H1 (cell line): ENCODE data around the gene CD247. TPM values are rescaled to one million over a fixed set of nuclear protein-coding genes. Genes with fewer than 3 reads are reported as not detected.
A peak's percentile ranks its signal among the peaks of the same experiment; 100 is the strongest.

Source experiments
- CTCF ChIA-PET: fragments of 300-600 bp; sonication (Branson Sonifier 250); formaldehyde crosslinking; loops from one replicate; lab custom pipeline; 2021; ENCODE audit not compliant: partially characterized antibody; lab: Charles Lee
- POLR2A ChIA-PET: fragments of 300-600 bp; sonication (Branson Sonifier 250); formaldehyde crosslinking; loops from one replicate; lab custom pipeline; 2021; ENCODE audit warnings: inconsistent platforms; ENCODE audit not compliant: partially characterized antibody; lab: Charles Lee
- DNase-seq, 2 experiments: peaks; one replicate each; pipeline versions ENCODE4 v3.0.0 to v3.0.0-alpha.2; 2010 to 2022; ENCODE audit warnings: low spot score in 2 of 2, low read depth in 1 of 2, mixed read lengths in 1 of 2
- FAIRE-seq: peaks from 2 replicates; lab custom pipeline; 2011; peaks lifted over from hg19 to GRCh38; lab: Jason Lieb, UNC
- H2AFZ ChIP-seq: 2 replicates; pipeline ENCODE4 v1.8.1; 2012; ENCODE audit warnings: low read length, inconsistent platforms
- H2AK5ac ChIP-seq: 2 replicates; pipeline ENCODE4 v1.6.1; 2013; ENCODE audit warnings: low read depth, low read length
- H2BK120ac ChIP-seq: replicated peaks from 2 replicates; pipeline ENCODE3; 2013; ENCODE audit warnings: low read depth, low read length, inconsistent platforms
- H2BK12ac ChIP-seq: 2 replicates; pipeline ENCODE4 v1.6.1; 2013; ENCODE audit warnings: low read depth, low read length
- H2BK15ac ChIP-seq: 2 replicates; pipeline ENCODE4 v1.6.1; 2013; ENCODE audit warnings: low read length
- H2BK20ac ChIP-seq: 2 replicates; pipeline ENCODE4 v1.6.1; 2013; ENCODE audit warnings: low read length
- H2BK5ac ChIP-seq: 2 replicates; pipeline ENCODE4 v1.6.1; 2013; ENCODE audit warnings: low read depth, low read length
- H3K14ac ChIP-seq: 2 replicates; pipeline ENCODE4 v1.6.1; 2013; ENCODE audit warnings: inconsistent platforms; ENCODE audit not compliant: insufficient read length
- H3K18ac ChIP-seq: 2 replicates; pipeline ENCODE4 v1.6.1; 2013; ENCODE audit warnings: low read length; ENCODE audit errors: extremely low read depth
- H3K23ac ChIP-seq: 2 replicates; pipeline ENCODE4 v1.6.1; 2013; ENCODE audit warnings: inconsistent platforms; ENCODE audit not compliant: insufficient read length
- H3K23me2 ChIP-seq: 2 replicates; pipeline ENCODE4 v1.6.1; 2013; ENCODE audit warnings: low read depth, low read length
- H3K27ac ChIP-seq: 2 replicates; pipeline ENCODE4 v1.6.1; 2011; ENCODE audit warnings: low read depth, low read length, inconsistent platforms
- H3K27me3 ChIP-seq, 4 experiments: replicated peaks in 1 of 4; 1 replicate in 1 of 4; 2 replicates in 3 of 4; pipeline versions ENCODE4 v1.6.1 to v1.8.1; 2011 to 2013; ENCODE audit warnings: low read length in 3 of 4, mild to moderate bottlenecking in 3 of 4, inconsistent platforms in 2 of 4, mixed read lengths in 2 of 4, moderate library complexity in 1 of 4; ENCODE audit not compliant: control insufficient read depth in 3 of 4, insufficient read depth in 3 of 4; ENCODE audit errors: extremely low read depth in 1 of 4
- H3K36me3 ChIP-seq, 4 experiments: 2 replicates each; pipeline versions ENCODE4 v1.6.1 to v1.8.1; 2011 to 2013; ENCODE audit warnings: mild to moderate bottlenecking in 4 of 4, low read length in 3 of 4, moderate library complexity in 2 of 4, control low read depth in 1 of 4, inconsistent platforms in 1 of 4; ENCODE audit not compliant: insufficient read depth in 4 of 4, control insufficient read depth in 2 of 4
- H3K4ac ChIP-seq: replicated peaks from 2 replicates; pipeline ENCODE3; 2013; ENCODE audit warnings: low read length, low read depth, mixed read lengths, inconsistent platforms; ENCODE audit not compliant: insufficient read length
- H3K4me1 ChIP-seq, 4 experiments: replicated peaks in 1 of 4; 1 replicate in 1 of 4; 2 replicates in 3 of 4; pipeline versions ENCODE4 v1.6.1 to v1.8.1; 2011 to 2013; ENCODE audit warnings: low read length in 3 of 4, inconsistent platforms in 2 of 4, mixed read lengths in 1 of 4; ENCODE audit not compliant: insufficient read depth in 4 of 4, control insufficient read depth in 3 of 4
- H3K4me2 ChIP-seq, 2 experiments: 2 replicates each; pipeline versions ENCODE4 v1.6.1 to v1.8.1; 2011 to 2013; ENCODE audit warnings: low read depth in 2 of 2, low read length in 2 of 2, control low read depth in 1 of 2, inconsistent platforms in 1 of 2, mild to moderate bottlenecking in 1 of 2; ENCODE audit not compliant: insufficient read depth in 1 of 2
- H3K4me3 ChIP-seq, 4 experiments: fragments of 200-600, 300-600 bp in 1 of 4; sonication (generic), shearing (Covaris generic), sonication (Bioruptor Twin) in 1 of 4; 2 replicates each; pipeline versions ENCODE4 v1.5.1 to v1.8.1; 2011 to 2016; ENCODE audit warnings: low read length in 4 of 4, low read depth in 3 of 4, control low read depth in 2 of 4, inconsistent platforms in 2 of 4, mild to moderate bottlenecking in 2 of 4, mixed read lengths in 1 of 4, moderate library complexity in 1 of 4; ENCODE audit not compliant: insufficient read depth in 2 of 4; ENCODE audit errors: extremely low read depth in 1 of 4
- H3K56ac ChIP-seq: replicated peaks from 2 replicates; pipeline ENCODE3; 2013; ENCODE audit warnings: low read depth, mild to moderate bottlenecking, mixed read lengths, low read length, inconsistent platforms; ENCODE audit not compliant: insufficient read length
- H3K79me1 ChIP-seq: 2 replicates; pipeline ENCODE4 v1.6.1; 2013; ENCODE audit warnings: low read depth, low read length, control low read depth
- H3K79me2 ChIP-seq, 2 experiments: 2 replicates each; pipeline versions ENCODE4 v1.6.1 to v1.8.1; 2012 to 2013; ENCODE audit warnings: low read length in 2 of 2, mild to moderate bottlenecking in 2 of 2, inconsistent platforms in 1 of 2; ENCODE audit not compliant: insufficient read depth in 2 of 2, control insufficient read depth in 1 of 2
- H3K9ac ChIP-seq, 4 experiments: replicated peaks in 1 of 4; 1 replicate in 1 of 4; 2 replicates in 3 of 4; pipeline versions ENCODE4 v1.6.1 to v1.8.1; 2011 to 2013; ENCODE audit warnings: low read depth in 3 of 4, low read length in 3 of 4, control low read depth in 2 of 4, mild to moderate bottlenecking in 2 of 4, moderate library complexity in 2 of 4, inconsistent platforms in 1 of 4; ENCODE audit errors: extremely low read depth in 1 of 4
- H3K9me3 ChIP-seq, 2 experiments: 2 replicates each; pipeline versions ENCODE4 v1.6.1 to v1.8.1; 2012 to 2013; ENCODE audit warnings: mild to moderate bottlenecking in 2 of 2, moderate library complexity in 2 of 2, control low read depth in 1 of 2, inconsistent platforms in 1 of 2, low read depth in 1 of 2, low read length in 1 of 2, mixed read lengths in 1 of 2; ENCODE audit not compliant: insufficient read depth in 2 of 2
- H4K20me1 ChIP-seq, 2 experiments: replicated peaks in 1 of 2; 2 replicates each; pipeline versions ENCODE3 to v1.8.1; 2011 to 2013; ENCODE audit warnings: inconsistent platforms in 2 of 2, low read length in 2 of 2, mild to moderate bottlenecking in 1 of 2; ENCODE audit not compliant: insufficient read depth in 2 of 2, control insufficient read depth in 1 of 2
- H4K5ac ChIP-seq: 2 replicates; pipeline ENCODE4 v1.6.1; 2013; ENCODE audit warnings: low read length, low read depth, mixed read lengths, inconsistent platforms; ENCODE audit not compliant: insufficient read length
- H4K8ac ChIP-seq: 2 replicates; pipeline ENCODE4 v1.8.0; 2013; ENCODE audit warnings: mild to moderate bottlenecking, moderate library complexity, low read length, inconsistent platforms; ENCODE audit not compliant: insufficient read depth; ENCODE audit errors: extremely low read depth
- H4K91ac ChIP-seq: replicated peaks from 2 replicates; pipeline ENCODE3; 2013; ENCODE audit warnings: low read length, mixed read lengths, inconsistent platforms; ENCODE audit not compliant: insufficient read length
- CHD2 ChIP-seq: IDR thresholded peaks from 2 replicates; pipeline ENCODE4 v1.6.1; 2012; ENCODE audit warnings: low read length, improper control_type of control experiment
- KDM5A ChIP-seq: fragments of 200-600 bp; IDR thresholded peaks from 2 replicates; pipeline ENCODE4 v1.7.1; 2012; ENCODE audit warnings: mild to moderate bottlenecking, low read length, inconsistent platforms, mixed read lengths
- POU5F1 ChIP-seq: IDR thresholded peaks from 2 replicates; pipeline ENCODE4 v1.6.1; 2011; ENCODE audit warnings: low read depth, mild to moderate bottlenecking, low read length, moderate library complexity
- RAD21 ChIP-seq, 2 experiments: IDR thresholded peaks in 1 of 2; conservative IDR thresholded peaks in 1 of 2; 2 replicates each; pipeline ENCODE4 v1.6.1; 2011; ENCODE audit warnings: low read depth in 2 of 2, low read length in 2 of 2, improper control_type of control experiment in 1 of 2, inconsistent platforms in 1 of 2, mild to moderate bottlenecking in 1 of 2, moderate library complexity in 1 of 2
- SP2 ChIP-seq: IDR thresholded peaks from 2 replicates; pipeline ENCODE4 v1.6.1; 2012; ENCODE audit warnings: mild to moderate bottlenecking, low read length, inconsistent platforms
- SUZ12 ChIP-seq: fragments of 200-600 bp; sonication (generic); IDR thresholded peaks from 2 replicates; pipeline ENCODE4 v1.6.1; 2012; ENCODE audit warnings: mild to moderate bottlenecking, inconsistent platforms, low read length, moderate library complexity, mixed read lengths
- TEAD4 ChIP-seq: IDR thresholded peaks from 2 replicates; pipeline ENCODE4 v1.6.1; 2012; ENCODE audit warnings: low read depth, low read length, inconsistent platforms, mixed read lengths
- WGBS, 2 experiments: shearing (Covaris generic) in 1 of 2; methylation state at CpG; one replicate each; pipeline versions ENCODE4 v1.1.6 to v1.1.7; 2013 to 2015; ENCODE audit warnings: low lambda C conversion rate in 2 of 2, mixed read lengths in 2 of 2, inconsistent platforms in 1 of 2, low coverage in 1 of 2, missing lambda C conversion rate in 1 of 2; ENCODE audit not compliant: insufficient replicate concordance in 2 of 2, insufficient coverage in 1 of 2, insufficient read length in 1 of 2; ENCODE audit errors: extremely low coverage in 1 of 2, missing lambda C conversion rate in 1 of 2; 5-methylcytosine and 5-hydroxymethylcytosine counted together
- polyA plus RNA-seq, 7 experiments: library from polyadenylated mRNA; depleted of rRNA in 3 of 7; stranded (reverse) in 5 of 7; unstranded in 2 of 7; fragments of >200 nt in 5 of 7; fragments of 200-250 nt in 2 of 7; gene quantifications; 1 replicate in 5 of 7; 2 replicates in 1 of 7; 4 replicates in 1 of 7; pipeline versions ENCODE4 v1.2.1 to v1.2.3, GENCODE V29; 2011 to 2013; ENCODE audit warnings: missing spikeins in 2 of 7, mixed read lengths in 2 of 7
- total RNA-seq: library from RNA; stranded (reverse); fragmentation: NEBNext Ultra II Directional; extraction: Animal tissue kit (Norgen Biotek cat#: 25700); gene quantifications from 2 replicates; pipeline ENCODE4 v1.2.1, GENCODE V29; 2021
- TF ChIP-seq, protein P1 (sequence below), 3 experiments: IDR thresholded peaks; 1 replicate in 2 of 3; 2 replicates in 1 of 3; pipeline versions ENCODE4 v1.5.1 to v1.6.1; 2011; ENCODE audit warnings: low read length in 3 of 3, mild to moderate bottlenecking in 3 of 3, inconsistent platforms in 2 of 3, low read depth in 1 of 3, moderate library complexity in 1 of 3; ENCODE audit not compliant: insufficient read depth in 1 of 3; ENCODE audit errors: control extremely low read depth in 1 of 3

CD247 gene
- total and polyA plus RNA-seq, 2 of the 8 experiments (the other 6 are each of a cell fraction or from before 2014, with no cell fraction given), result 2.0 to 2.2 TPM

GRCh38 chr1:167555971-167556714, 37.8 kb upstream of the CD247 start:
- no peak overlapping the region for H3K27ac ChIP-seq
- H2AK5ac ChIP-seq, result no peak overlapping the region
- no peak overlapping the region for H4K8ac ChIP-seq
- DNase-seq, result peak in 1 of 2 experiments; percentile 87
- 27% methylated on average over 5 of the region's 5 CpGs; no CpG with 5 or more reads in 1 of the 2 experiments for WGBS, 2 experiments
- H2BK15ac ChIP-seq, result no peak overlapping the region
- H2BK20ac ChIP-seq, result no peak overlapping the region
- H3K14ac ChIP-seq, result no peak overlapping the region
- peaks cover 10% of the 10 kb centered on the region for H3K23me2 ChIP-seq
- no peak overlapping the region for H3K4me3 ChIP-seq
- H2AFZ ChIP-seq, result no peak overlapping the region
- H3K23ac ChIP-seq, result no peak overlapping the region
- no peak overlapping the region for H4K5ac ChIP-seq
- no peak overlapping the region for H3K9ac ChIP-seq
- H3K56ac ChIP-seq, result no peak overlapping the region
- no peaks in the 10 kb centered on the region for H3K9me3 ChIP-seq
- FAIRE-seq, result peak; percentile 88
- H4K91ac ChIP-seq, result no peak overlapping the region
- no peaks in the 10 kb centered on the region; a peak in 1 of 7 replicates for H3K27me3 ChIP-seq
- H3K4ac ChIP-seq, result no peak overlapping the region
- H2BK5ac ChIP-seq, result no peak overlapping the region
- no peaks in the 10 kb centered on the region; a peak in 1 of 7 replicates for H3K4me1 ChIP-seq
- H3K79me1 ChIP-seq, result 0 out of 2 replicates have a peak, but pooled peaks cover 2% of the 10 kb centered on the region
- H3K79me2 ChIP-seq, result 0 out of 4 replicates have a peak, but pooled peaks cover 0 to 2% of the 10 kb centered on the region in 2 experiments
- H3K18ac ChIP-seq, result no peak overlapping the region
- no peak overlapping the region for H2BK12ac ChIP-seq
- ChIA-PET CTCF (interaction anchor here (0.7 to 4.3 kb wide), 36 partner anchors 9 to 730 kb away, joined by 3 to 38 read pairs (median 3); partner anchors contain the start of gene RCSD1), POLR2A (interaction anchor here (0.8 to 1.3 kb wide), 3 partner anchors 16 to 336 kb away, joined by 3 read pairs; partner anchors contain the start of gene POU2F1)
- H2BK120ac ChIP-seq, result no peak overlapping the region
- peaks cover 0 to 1% of the 10 kb centered on the region in 2 experiments for H4K20me1 ChIP-seq
- no peak overlapping the region for H3K4me2 ChIP-seq
- H3K36me3 ChIP-seq, result no peaks in the 10 kb centered on the region
- no peak for TF ChIP-seq SUZ12
- TF ChIP-seq, protein P1, sequence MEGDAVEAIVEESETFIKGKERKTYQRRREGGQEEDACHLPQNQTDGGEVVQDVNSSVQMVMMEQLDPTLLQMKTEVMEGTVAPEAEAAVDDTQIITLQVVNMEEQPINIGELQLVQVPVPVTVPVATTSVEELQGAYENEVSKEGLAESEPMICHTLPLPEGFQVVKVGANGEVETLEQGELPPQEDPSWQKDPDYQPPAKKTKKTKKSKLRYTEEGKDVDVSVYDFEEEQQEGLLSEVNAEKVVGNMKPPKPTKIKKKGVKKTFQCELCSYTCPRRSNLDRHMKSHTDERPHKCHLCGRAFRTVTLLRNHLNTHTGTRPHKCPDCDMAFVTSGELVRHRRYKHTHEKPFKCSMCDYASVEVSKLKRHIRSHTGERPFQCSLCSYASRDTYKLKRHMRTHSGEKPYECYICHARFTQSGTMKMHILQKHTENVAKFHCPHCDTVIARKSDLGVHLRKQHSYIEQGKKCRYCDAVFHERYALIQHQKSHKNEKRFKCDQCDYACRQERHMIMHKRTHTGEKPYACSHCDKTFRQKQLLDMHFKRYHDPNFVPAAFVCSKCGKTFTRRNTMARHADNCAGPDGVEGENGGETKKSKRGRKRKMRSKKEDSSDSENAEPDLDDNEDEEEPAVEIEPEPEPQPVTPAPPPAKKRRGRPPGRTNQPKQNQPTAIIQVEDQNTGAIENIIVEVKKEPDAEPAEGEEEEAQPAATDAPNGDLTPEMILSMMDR (IDR thresholded peaks at IDR 0.05; ENCODE audit: control extremely low read depth in 1 of 3, insufficient read depth in 1 of 3, low read depth in 1 of 3, low read length in 3 of 3), result peak in 2 of 3 experiments; percentile 75 to 91; a peak in 3 of 4 replicates
- no peak for TF ChIP-seq POU5F1
- no peak for TF ChIP-seq SP2
- TF ChIP-seq CHD2, result no peak
- peak; percentile 66 to 74 for TF ChIP-seq RAD21 (IDR thresholded peaks at IDR 0.05 in 1 of 2, conservative IDR thresholded peaks at IDR 0.05 in 1 of 2; ENCODE audit: low read depth in 2 of 2, low read length in 2 of 2)
- no peak for TF ChIP-seq TEAD4
- no peak for TF ChIP-seq KDM5A
